ENCODE data around the gene GSKIP. TPM values are rescaled to one million over a fixed set of nuclear protein-coding genes. Genes with fewer than 3 reads are reported as not detected.

GSKIP gene
- total RNA-seq, 4 donors from 2014 or later: 11.0 to 58.3 (median 23.0) TPM

- H3K27me3 ChIP-seq: peaks cover 2% of the 10 kb centered on the region
- ATAC-seq: no peak
- H3K4me3 ChIP-seq: no peak overlapping the region
- peaks cover 0 to 19% (median 4%) of the 10 kb centered on the region in 3 donors for H3K4me1 ChIP-seq
- no peak overlapping the region for H3K27ac ChIP-seq
- H3K36me3 ChIP-seq: no peaks in the 10 kb centered on the region
- TF ChIP-seq POLR2A (IDR thresholded peaks at IDR 0.05) (no peak), EP300 (IDR thresholded peaks at IDR 0.05) (no peak), POLR2AphosphoS5 (IDR thresholded peaks at IDR 0.05) (no peak)
- TF ChIP-seq, protein P1, sequence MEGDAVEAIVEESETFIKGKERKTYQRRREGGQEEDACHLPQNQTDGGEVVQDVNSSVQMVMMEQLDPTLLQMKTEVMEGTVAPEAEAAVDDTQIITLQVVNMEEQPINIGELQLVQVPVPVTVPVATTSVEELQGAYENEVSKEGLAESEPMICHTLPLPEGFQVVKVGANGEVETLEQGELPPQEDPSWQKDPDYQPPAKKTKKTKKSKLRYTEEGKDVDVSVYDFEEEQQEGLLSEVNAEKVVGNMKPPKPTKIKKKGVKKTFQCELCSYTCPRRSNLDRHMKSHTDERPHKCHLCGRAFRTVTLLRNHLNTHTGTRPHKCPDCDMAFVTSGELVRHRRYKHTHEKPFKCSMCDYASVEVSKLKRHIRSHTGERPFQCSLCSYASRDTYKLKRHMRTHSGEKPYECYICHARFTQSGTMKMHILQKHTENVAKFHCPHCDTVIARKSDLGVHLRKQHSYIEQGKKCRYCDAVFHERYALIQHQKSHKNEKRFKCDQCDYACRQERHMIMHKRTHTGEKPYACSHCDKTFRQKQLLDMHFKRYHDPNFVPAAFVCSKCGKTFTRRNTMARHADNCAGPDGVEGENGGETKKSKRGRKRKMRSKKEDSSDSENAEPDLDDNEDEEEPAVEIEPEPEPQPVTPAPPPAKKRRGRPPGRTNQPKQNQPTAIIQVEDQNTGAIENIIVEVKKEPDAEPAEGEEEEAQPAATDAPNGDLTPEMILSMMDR (IDR thresholded peaks at IDR 0.05): no peak
- H3K9me3 ChIP-seq: no peaks in the 10 kb centered on the region
- 82 to 90% methylated on average over 3 of the region's 7 CpGs for WGBS, 2 donors (ENCODE audit: low coverage in 1 of 2)
Observed at GRCh38 chr14:96394047-96394815, 30.9 kb downstream of the GSKIP start.

GRCh38 chr14:96398432-96398831 is 35.1 kb downstream of the GSKIP start:
- H3K27me3 ChIP-seq: peaks cover 10% of the 10 kb centered on the region
- TF ChIP-seq POLR2A (IDR thresholded peaks at IDR 0.05) (no peak), EP300 (IDR thresholded peaks at IDR 0.05) (no peak), POLR2AphosphoS5 (IDR thresholded peaks at IDR 0.05) (no peak)
- TF ChIP-seq, protein P1 (IDR thresholded peaks at IDR 0.05): no peak
- 77 to 96% methylated on average over 3 to 4 of the region's 8 CpGs for WGBS, 2 donors (ENCODE audit: low coverage in 1 of 2)
- ATAC-seq: no peak
- no peaks in the 10 kb centered on the region for H3K36me3 ChIP-seq
- no peak overlapping the region for H3K4me3 ChIP-seq
- no peaks in the 10 kb centered on the region for H3K4me1 ChIP-seq
- no peaks in the 10 kb centered on the region for H3K9me3 ChIP-seq
- no peak overlapping the region for H3K27ac ChIP-seq

- Histone ChIP-seq H3K4me1 (no peaks in the 10 kb centered on the region), H3K27me3 (peaks cover 10% of the 10 kb centered on the region), H3K9me3 (no peaks in the 10 kb centered on the region), H3K4me3 (no peak overlapping the region), H3K36me3 (no peaks in the 10 kb centered on the region), H3K27ac (no peak overlapping the region)
- ATAC-seq: no peak
- TF ChIP-seq POLR2AphosphoS5 (IDR thresholded peaks at IDR 0.05) (no peak), POLR2A (IDR thresholded peaks at IDR 0.05) (no peak), EP300 (IDR thresholded peaks at IDR 0.05) (no peak)
- TF ChIP-seq, protein P1 (IDR thresholded peaks at IDR 0.05): no peak
- WGBS, 2 donors (ENCODE audit: low coverage in 1 of 2): 57 to 86% methylated on average over 1 to 2 of the region's 5 CpGs
Observed at GRCh38 chr14:96398921-96399320, 35.6 kb downstream of the GSKIP start.

GRCh38 chr14:96399405-96399804 is 36.1 kb downstream of the GSKIP start:
- no peaks in the 10 kb centered on the region for H3K4me1 ChIP-seq
- WGBS, 2 donors (ENCODE audit: low coverage in 1 of 2): 60 to 69% methylated on average over 1 to 9 of the region's 9 CpGs
- H3K9me3 ChIP-seq: no peaks in the 10 kb centered on the region
- H3K4me3 ChIP-seq: no peak overlapping the region
- ATAC-seq: no peak
- H3K36me3 ChIP-seq: no peaks in the 10 kb centered on the region
- no peak for TF ChIP-seq EP300 (IDR thresholded peaks at IDR 0.05)
- TF ChIP-seq, protein P1 (IDR thresholded peaks at IDR 0.05): no peak
- no peak overlapping the region for H3K27ac ChIP-seq
- H3K27me3 ChIP-seq: peaks cover 10% of the 10 kb centered on the region

DNA sequence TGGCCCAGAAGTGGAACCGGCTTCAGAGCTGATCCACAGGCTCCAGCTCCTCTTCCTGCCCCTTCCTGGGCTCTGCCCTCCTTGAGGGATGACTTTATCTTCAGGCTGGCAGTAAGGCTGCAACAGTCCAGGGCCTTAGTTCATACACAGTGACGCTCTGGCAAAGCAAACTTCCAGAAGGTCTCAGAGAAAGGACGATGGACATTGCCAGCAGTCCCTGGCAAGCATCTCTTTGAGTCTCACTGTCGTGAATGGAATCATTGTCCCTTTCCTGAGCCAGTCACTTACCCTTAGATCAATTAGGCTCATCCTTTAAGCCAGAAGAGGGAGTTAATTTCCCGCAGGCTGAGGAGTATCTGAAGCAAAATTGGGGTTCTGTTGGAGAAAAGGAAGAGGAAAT is 37.2 kb downstream of the GSKIP start:
- Histone ChIP-seq H3K36me3 (no peaks in the 10 kb centered on the region), H3K27me3 (peaks cover 10% of the 10 kb centered on the region), H3K4me1 (no peaks in the 10 kb centered on the region), H3K4me3 (no peak overlapping the region), H3K27ac (no peak overlapping the region), H3K9me3 (no peaks in the 10 kb centered on the region)
- WGBS, 2 donors (ENCODE audit: low coverage in 1 of 2): 69 to 79% methylated on average over 2 to 3 of the region's 5 CpGs
- ATAC-seq: no peak
- TF ChIP-seq POLR2A (IDR thresholded peaks at IDR 0.05) (no peak), EP300 (IDR thresholded peaks at IDR 0.05) (no peak), POLR2AphosphoS5 (IDR thresholded peaks at IDR 0.05) (no peak)
- TF ChIP-seq, protein P1 (IDR thresholded peaks at IDR 0.05): no peak
